ENCODE data around the gene TADA2B.

The TADA2B gene

GRCh38 chr4:7050481-7051143 lies 7.4 kb downstream of the TADA2B start:
- Histone ChIP-seq H3K79me2 (ENCODE audit: insufficient read depth, low read length) (peaks cover 11% of the 10 kb centered on the region; the same call in 1 of the 2 replicates), H3K4me1 (ENCODE audit: insufficient read depth, low read length, severe bottlenecking) (peaks cover 15% of the 10 kb centered on the region)

GRCh38 chr4:7051144-7051495 lies 7.9 kb downstream of the TADA2B start:
- Histone ChIP-seq H3K4me2 (ENCODE audit: low read length) (no peak overlapping the region), H3K36me3 (ENCODE audit: insufficient read depth, low read length) (peaks cover 14% of the 10 kb centered on the region), H3K27me3 (ENCODE audit: insufficient read depth, low read length) (no peaks in the 10 kb centered on the region), H3K9me3 (ENCODE audit: low read length) (no peaks in the 10 kb centered on the region), H3K4me3 (ENCODE audit: low read depth, low read length, poor library complexity, severe bottlenecking) (no peak overlapping the region), H4K20me1 (ENCODE audit: insufficient read depth, low read length) (no peaks in the 10 kb centered on the region), H3F3A (ENCODE audit: insufficient read depth, low read length) (no peaks in the 10 kb centered on the region), H3K4me1 (ENCODE audit: insufficient read depth, low read length, severe bottlenecking) (peaks cover 10% of the 10 kb centered on the region), H2AFZ (ENCODE audit: low read length) (no peak overlapping the region), H3K9ac (ENCODE audit: low read length) (no peak overlapping the region), H3K79me2 (ENCODE audit: insufficient read depth, low read length) (peaks cover 6% of the 10 kb centered on the region; the same call in 1 of the 2 replicates), H3K9me2 (ENCODE audit: low read depth, low read length) (no peaks in the 10 kb centered on the region), H3K27ac (ENCODE audit: low read depth, low read length, poor library complexity, severe bottlenecking) (no peak overlapping the region)
- TF ChIP-seq CTCF (IDR thresholded peaks at IDR 0.05; ENCODE audit: low read length) (no peak), EZH2 (IDR thresholded peaks at IDR 0.05; ENCODE audit: borderline replicate concordance, low read length) (no peak)

More at GRCh38 chr4:7050481-7051143, 7.4 kb downstream of the TADA2B start:
- H3K9me3 ChIP-seq (ENCODE audit: low read length): no peaks in the 10 kb centered on the region
- H3K4me3 ChIP-seq (ENCODE audit: low read depth, low read length, poor library complexity, severe bottlenecking): no peak overlapping the region
- TF ChIP-seq CTCF (IDR thresholded peaks at IDR 0.05; ENCODE audit: low read length): no peak
- H3K27ac ChIP-seq (ENCODE audit: low read depth, low read length, poor library complexity, severe bottlenecking): no peak overlapping the region
- H2AFZ ChIP-seq (ENCODE audit: low read length): no peak overlapping the region
- H3K9ac ChIP-seq (ENCODE audit: low read length): no peak overlapping the region
- H3K27me3 ChIP-seq (ENCODE audit: insufficient read depth, low read length): no peaks in the 10 kb centered on the region
- no peaks in the 10 kb centered on the region for H3K9me2 ChIP-seq (ENCODE audit: low read depth, low read length)
- H3K36me3 ChIP-seq (ENCODE audit: insufficient read depth, low read length): peaks cover 11% of the 10 kb centered on the region
- H4K20me1 ChIP-seq (ENCODE audit: insufficient read depth, low read length): no peaks in the 10 kb centered on the region
- H3F3A ChIP-seq (ENCODE audit: insufficient read depth, low read length): no peaks in the 10 kb centered on the region
- no peak overlapping the region for H3K4me2 ChIP-seq (ENCODE audit: low read length)

GRCh38 chr4:7051905-7052304 lies 8.7 kb downstream of the TADA2B start:
- Histone ChIP-seq H3K4me1 (ENCODE audit: insufficient read depth, low read length, severe bottlenecking) (peaks cover 2% of the 10 kb centered on the region), H3K36me3 (ENCODE audit: insufficient read depth, low read length) (peaks cover 20% of the 10 kb centered on the region), H3K27ac (ENCODE audit: low read depth, low read length, poor library complexity, severe bottlenecking) (no peak overlapping the region), H4K20me1 (ENCODE audit: insufficient read depth, low read length) (no peaks in the 10 kb centered on the region), H3K9ac (ENCODE audit: low read length) (no peak overlapping the region), H3K27me3 (ENCODE audit: insufficient read depth, low read length) (no peaks in the 10 kb centered on the region), H3K4me2 (ENCODE audit: low read length) (no peak overlapping the region), H2AFZ (ENCODE audit: low read length) (no peak overlapping the region), H3K4me3 (ENCODE audit: low read depth, low read length, poor library complexity, severe bottlenecking) (no peak overlapping the region), H3K9me3 (ENCODE audit: low read length) (no peaks in the 10 kb centered on the region), H3K9me2 (ENCODE audit: low read depth, low read length) (no peaks in the 10 kb centered on the region), H3F3A (ENCODE audit: insufficient read depth, low read length) (no peaks in the 10 kb centered on the region), H3K79me2 (ENCODE audit: insufficient read depth, low read length) (0 out of 2 replicates have a peak, but pooled peaks cover 6% of the 10 kb centered on the region)
- TF ChIP-seq EZH2 (IDR thresholded peaks at IDR 0.05; ENCODE audit: borderline replicate concordance, low read length) (no peak), CTCF (IDR thresholded peaks at IDR 0.05; ENCODE audit: low read length) (no peak)

All from OCI-LY1 (cell line).